Measurements from ENCODE around the gene C5.
A peak's percentile ranks its signal among the peaks of the same experiment; 100 is the strongest.

C5 gene

GRCh38 chr9:120941046-120941770 is 108.9 kb downstream of the C5 start:
- no peak for DNase-seq

DNA sequence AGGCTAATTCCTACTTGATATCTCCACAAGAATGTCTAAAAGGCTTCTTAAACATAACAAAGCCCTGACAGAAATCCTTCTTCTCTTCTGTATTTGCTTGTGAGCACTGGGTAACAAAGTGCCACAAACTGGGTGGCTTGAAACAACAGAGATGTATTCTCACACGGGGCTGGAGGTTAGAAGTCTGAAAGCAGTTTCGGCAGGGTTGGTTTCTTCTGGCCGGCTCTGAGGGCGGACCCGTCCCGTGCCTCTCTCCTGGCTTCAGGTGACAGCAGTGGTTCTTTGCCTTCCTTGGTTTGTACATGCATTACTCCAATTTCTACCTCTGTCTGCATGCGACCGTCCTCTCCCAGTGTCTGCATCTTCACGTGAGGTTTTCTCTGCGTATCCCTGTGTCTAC is 109.5 kb downstream of the C5 start:
- no peak for DNase-seq

DNA sequence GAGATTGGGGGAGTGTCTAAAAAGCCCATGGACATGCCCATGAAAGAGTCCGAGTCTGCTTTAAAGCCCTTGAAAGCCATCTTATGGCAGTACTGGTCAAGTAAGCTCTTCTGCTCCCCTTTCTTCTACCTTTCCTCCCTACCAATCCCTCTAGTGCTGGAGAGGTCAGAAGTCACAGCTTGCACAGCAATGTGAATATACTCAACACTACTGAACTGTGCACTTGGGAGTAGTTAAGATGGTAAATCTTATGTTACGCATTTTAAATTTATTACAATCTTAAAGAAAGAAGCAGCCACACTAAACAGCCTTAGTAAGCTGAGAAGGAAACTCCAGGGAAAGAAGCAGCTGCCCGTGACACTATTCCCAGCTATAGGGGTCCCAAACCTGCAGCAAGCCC is 111.2 kb downstream of the C5 start:
- DNase-seq: no peak

DNA sequence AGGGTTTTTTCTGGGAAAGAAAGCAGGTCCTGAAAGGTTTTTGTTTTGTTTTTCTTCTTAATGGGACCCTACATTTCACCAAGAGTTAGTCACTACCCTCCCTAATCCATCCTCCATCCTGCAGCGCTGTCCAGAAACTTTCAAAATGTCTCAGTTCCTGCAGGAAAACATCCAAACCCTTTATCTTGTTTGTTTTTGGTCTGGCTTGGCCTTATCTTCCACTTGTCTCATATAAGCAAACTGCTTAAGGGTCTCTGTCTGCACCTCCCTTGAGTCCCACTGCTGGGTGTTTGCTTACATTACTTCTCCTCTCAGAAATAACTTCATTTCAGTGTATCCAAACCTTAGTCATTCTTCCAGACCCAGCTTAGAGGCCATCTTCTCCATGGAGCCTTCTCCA is 112.5 kb downstream of the C5 start:
- DNase-seq: no peak

GRCh38 chr9:120937127-120937526 is 112.9 kb downstream of the C5 start:
- DNase-seq: no peak

GRCh38 chr9:120936764-120937122 is 113.3 kb downstream of the C5 start:
- DNase-seq: no peak

DNA sequence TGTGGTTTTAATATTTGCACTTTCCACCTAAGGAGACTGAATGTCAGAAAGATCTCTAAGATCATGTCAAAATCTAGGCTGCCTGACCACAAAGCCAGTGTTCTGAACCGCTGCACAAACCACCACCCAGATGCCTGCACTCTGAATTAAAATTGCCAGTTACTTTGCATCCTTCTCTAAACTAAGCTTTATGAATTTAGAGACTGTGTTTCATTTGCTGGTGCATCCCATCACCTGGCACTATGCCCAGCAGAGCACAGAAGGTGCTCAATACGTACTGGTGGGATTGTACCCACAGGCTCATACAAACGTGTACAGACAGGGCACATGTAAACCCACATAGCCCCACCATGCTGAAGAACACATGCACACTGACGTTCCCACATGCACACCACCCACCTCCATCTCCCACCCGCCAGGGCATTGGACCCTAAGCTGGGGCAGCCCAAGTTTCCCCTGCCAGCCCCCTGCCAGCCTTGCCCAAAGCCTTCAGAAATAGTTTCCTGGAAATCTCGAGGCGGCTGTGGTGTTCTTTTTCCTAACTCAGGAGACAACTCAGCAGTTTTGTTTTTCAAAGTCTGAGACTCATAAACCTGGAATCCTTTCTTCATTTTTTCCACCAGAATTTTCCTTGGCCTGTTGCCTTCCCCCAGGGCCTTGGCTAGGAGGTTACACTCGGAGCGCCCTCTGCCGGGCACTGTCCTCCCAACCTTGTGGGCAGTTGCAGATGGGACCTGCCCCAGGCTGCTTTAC is 113.9 kb downstream of the C5 start:
- DNase-seq: no peak

DNA sequence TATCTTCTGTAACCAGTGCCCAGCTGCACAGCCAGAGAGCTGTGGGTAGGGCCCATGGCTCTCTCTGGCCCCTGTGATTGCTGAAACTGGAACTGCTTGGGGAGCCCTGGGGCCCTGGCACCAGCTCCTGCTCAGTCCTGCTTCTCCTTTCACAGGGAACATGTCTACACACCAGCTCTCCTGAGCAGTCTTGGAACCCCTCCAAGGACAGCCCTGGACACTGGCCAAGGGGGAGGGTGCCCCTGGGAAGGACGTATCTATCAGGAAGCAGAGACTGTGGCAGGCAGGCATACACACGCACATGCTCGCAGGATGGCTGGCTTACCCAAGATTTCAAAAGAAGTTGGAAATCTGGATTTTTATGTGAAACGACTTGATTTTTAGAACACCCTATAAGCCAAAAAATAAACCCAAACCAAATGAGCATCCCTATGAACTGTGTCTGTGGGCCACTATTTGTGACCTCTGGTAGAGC is 114.7 kb downstream of the C5 start:
- no peak for DNase-seq

DNA sequence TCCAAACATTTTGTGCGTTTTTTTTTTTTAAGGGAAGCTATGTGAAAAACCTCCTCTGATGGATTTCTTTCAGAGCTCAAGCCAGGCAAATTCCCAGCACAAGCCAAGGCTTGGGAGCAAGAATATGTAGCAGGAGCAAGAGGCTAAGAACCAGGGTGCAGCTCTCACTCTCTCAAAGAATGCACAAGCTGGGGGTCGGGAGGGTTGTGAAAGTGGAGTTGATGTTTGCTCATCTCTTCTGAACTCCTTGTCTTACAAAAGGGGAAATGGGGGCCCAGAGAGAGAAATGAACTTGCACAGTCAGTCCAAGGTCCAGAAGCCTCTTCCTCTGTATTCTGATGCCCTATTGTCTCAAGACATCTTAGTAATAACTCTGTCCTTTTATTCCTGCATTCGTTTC is 115.8 kb downstream of the C5 start:
- no peak for DNase-seq

DNA sequence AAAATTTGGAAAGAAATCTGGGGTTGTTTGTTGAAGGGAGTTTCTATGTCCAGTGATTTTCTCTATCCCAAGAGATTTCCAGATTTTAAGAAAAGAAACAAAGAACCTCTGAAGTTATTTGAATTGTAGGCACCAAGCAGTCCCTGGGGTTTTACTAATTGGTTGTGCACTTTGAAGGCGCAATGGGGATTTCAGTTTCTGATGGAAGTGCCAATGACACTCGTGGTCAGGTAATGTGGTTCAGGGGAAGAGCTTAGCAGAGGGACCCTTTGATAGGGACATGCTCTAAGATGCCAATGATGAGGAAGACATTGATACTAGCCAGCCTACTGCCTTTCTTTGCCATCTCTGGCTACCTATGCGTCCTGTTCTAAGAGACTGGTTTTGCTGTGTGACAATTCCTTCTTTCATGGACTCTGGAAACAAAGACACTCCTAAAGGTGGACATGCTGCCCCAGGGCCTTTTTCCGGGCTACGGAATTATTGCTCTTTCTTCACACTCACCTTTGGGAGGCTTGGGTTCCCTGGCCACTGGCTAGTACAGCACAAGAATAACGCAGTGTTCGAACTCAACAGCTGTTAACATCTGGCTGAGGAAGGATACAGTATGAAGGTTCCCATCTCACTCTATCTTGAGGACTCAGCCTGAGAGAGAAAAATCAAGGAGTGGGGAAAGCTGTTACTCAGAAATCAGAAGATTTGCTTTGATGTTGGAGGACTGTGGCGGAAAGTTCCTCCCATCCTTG is 116.6 kb downstream of the C5 start:
- no peak for DNase-seq

GRCh38 chr9:120932086-120932823 is 117.8 kb downstream of the C5 start:
- no peak for DNase-seq

- no peak for DNase-seq
Observed at GRCh38 chr9:120931231-120932085, 118.6 kb downstream of the C5 start.

- no peak for DNase-seq
Observed at GRCh38 chr9:120929229-120929791, 120.8 kb downstream of the C5 start.

DNA sequence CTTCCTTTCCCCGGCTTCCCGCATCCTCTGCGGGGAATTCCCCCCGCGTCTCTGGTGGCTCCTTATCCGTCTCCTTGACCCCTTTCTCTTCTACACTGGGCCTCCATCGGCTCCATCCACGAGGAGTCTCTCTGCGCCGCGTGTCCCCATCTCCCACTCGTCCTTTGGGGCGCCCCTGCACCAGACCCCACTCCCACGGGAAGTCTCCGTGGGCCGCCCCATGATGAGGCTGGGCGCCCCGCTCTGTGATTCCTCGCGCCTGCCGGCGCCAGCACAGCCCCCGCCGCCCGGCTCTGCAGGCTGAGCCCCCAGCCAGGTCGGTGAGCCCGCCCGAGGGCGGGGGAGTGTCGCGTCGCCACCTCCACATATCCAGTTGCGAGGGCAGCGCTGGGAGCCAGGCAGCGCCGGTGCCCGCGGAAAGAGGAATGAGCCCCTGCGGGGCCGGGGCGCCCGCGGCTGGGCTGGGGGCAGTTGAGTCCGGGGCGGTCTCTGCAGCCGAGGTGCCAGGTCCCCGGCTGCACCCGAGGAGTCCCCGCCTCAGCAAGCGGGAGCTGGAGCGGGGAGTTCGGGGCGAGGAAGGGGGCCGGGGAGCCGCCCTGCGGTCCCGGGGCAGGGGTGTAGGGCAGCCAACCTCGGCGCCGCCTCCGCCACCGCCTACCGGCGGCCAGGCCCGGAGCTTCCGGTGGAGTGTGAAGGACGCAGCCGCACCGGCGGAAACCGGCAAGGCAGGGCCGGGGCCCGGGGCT is 121.4 kb downstream of the C5 start:
- DNase-seq: peak; percentile 84

DNA sequence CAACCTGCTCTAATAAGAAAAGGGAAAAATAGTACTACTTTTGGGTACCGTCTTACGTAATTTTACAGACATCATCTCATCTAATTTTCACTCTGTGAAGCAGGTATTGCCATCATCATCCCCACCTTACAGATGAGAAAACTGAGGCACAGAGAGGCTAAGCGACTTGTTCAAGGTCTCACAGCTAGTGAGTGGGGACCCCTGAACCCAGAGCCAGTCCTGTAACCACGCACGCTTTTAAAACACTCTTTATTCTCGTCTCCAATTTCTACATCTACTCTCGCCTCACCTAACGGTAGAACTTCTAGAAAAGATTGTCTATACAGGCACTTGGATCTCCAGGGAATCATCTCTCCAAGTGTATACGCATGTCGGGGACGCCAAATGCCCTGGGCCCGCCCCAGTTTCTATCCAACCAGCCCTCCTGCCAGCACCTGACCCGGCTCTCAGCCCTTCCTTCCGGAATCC is 122.0 kb downstream of the C5 start:
- DNase-seq: no peak

DNA sequence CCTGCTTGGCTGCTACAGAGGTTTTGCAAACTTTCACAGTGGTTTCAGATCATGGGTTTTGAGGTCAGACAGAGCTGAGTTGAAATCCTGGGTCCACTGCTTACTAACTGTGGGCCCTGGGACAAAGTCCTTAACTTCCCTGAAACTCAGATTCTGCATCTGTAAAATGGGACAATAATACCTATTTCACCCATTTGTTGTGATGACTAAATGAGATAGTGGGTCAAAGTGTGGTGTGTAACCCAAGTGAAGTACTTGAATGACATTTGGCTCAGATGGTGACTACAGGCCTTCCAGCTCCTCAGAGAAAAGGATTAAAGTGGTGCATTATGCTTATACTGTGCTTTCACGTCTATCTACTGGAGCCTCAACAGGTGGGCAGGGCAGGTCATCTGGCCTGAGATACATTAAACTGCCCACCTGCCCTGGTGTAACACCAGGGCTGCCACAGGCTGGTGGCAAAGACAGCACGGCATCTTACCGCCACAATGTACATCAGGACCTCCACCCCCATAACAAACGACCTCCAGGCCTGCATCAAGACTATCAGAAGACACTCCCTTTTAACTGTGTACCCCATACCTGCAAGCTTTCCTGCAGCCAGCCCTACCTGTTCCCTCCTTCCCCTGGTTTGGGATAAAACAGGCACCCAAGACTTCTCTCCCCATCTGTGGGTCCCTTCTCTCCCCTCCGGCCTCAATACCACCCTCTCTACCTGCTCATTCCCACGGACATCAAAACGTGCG is 122.6 kb downstream of the C5 start:
- no peak for DNase-seq

DNA sequence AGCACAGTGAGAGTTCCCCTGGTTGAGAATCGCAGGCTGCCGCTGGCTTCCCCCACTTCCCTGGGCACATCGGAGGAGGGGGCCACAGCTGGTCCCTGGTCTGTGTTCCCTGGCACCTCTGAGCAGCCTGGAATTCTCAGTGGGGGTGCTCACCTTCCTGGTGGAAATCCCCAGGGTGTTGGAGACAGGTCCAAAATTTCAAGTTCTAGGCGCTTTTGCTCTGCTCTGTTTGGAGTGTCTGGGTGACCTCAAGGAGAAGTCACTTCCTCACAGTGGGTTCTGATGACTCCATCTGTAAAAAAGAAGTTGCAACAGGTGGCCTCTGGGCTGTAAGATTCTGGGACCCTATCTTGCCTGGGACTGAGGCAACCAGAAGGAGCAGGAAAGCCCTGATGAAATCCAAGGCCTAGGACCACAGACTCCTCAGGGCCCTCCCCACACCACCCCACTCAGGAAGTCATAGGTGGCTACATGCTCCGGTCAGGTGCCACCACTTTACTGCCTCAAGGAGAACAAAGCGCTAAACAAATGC is 123.6 kb downstream of the C5 start, which contains the start of gene TRAF1:
Gene TRAF1 (minus strand): TSS at position 400 of the 532 bp plus-strand sequence. CDS start 721 bp downstream, outside the sequence.
- DNase-seq: no peak

- no peak for DNase-seq
Observed at GRCh38 chr9:120925535-120926396, 124.3 kb downstream of the C5 start.

Data from right kidney (tissue), 1 donor.